K562 (cell line): ENCODE data around the gene FGGY. TPM values are rescaled to one million over a fixed set of nuclear protein-coding genes. Genes with fewer than 3 reads are reported as not detected.

Experiments
- ATAC-seq: fragments of 200-7000 bp; cut with Tn5 transposase; 3 replicates; pipeline ENCODE4 v1.9.1; 2020; ENCODE audit warnings: moderate library complexity
- BruUV-seq: library from RNA; stranded (reverse); fragments of 400-500 nt; replicated peaks from 2 replicates; lab custom pipeline; 2021; lab: Mats Ljungman, UMichigan
- CTCF ChIA-PET: fragments of 300-600 bp; formaldehyde crosslinking; extraction: SDS; loops from one replicate; lab custom pipeline; 2021; ENCODE audit warnings: low intra/inter-chr PET ratio; lab: Yijun Ruan, JAX
- POLR2A ChIA-PET: fragments of 300-600, 350-650 bp; sonication (Branson Sonifier 250); formaldehyde crosslinking; extraction: SDS; loops from one replicate; lab custom pipeline; 2021; ENCODE audit warnings: antibody characterized with exemption, inconsistent platforms; lab: Yijun Ruan, JAX
- DNase-seq, 4 experiments: peaks; one replicate each; pipeline versions ENCODE4 v3.0.0 to v3.0.0-alpha.2; 2011 to 2018; ENCODE audit warnings: low spot score in 3 of 4, mixed read lengths in 3 of 4; ENCODE audit errors: extremely low read depth in 1 of 4
- FAIRE-seq: peaks from 2 replicates; lab custom pipeline; 2011; peaks lifted over from hg19 to GRCh38; lab: Jason Lieb, UNC
- H2AFZ ChIP-seq: 2 replicates; pipeline ENCODE4 v1.6.0; 2011; ENCODE audit warnings: low read depth, low read length, control low read depth, inconsistent platforms
- H3K27ac ChIP-seq: fragments of 200-600 bp; 3 replicates; pipeline ENCODE4 v1.8.0; 2011; ENCODE audit warnings: low read depth, mild to moderate bottlenecking, control low read depth, inconsistent platforms, low read length, moderate library complexity, mixed read lengths; ENCODE audit errors: extremely low read depth
- H3K27me3 ChIP-seq, 2 experiments: fragments of 300-600 bp in 1 of 2; 2 replicates in 1 of 2; 3 replicates in 1 of 2; pipeline versions ENCODE4 v1.6.0 to v1.8.0; 2011; ENCODE audit warnings: inconsistent platforms in 2 of 2, low read length in 2 of 2, mild to moderate bottlenecking in 1 of 2, mixed read lengths in 1 of 2, moderate library complexity in 1 of 2; ENCODE audit not compliant: control insufficient read depth in 2 of 2, insufficient read depth in 2 of 2
- H3K36me3 ChIP-seq: fragments of 300-600 bp; 3 replicates; pipeline ENCODE4 v1.8.0; 2011; ENCODE audit warnings: mild to moderate bottlenecking, low read length, inconsistent platforms; ENCODE audit not compliant: control insufficient read depth, insufficient read depth
- H3K4me1 ChIP-seq, 2 experiments: fragments of 200-600 bp in 1 of 2; replicated peaks in 1 of 2; 2 replicates in 1 of 2; 3 replicates in 1 of 2; pipeline versions ENCODE4 v1.5.1 to v1.8.0; 2011; ENCODE audit warnings: inconsistent platforms in 2 of 2, low read length in 2 of 2, mild to moderate bottlenecking in 1 of 2, mixed read lengths in 1 of 2, moderate library complexity in 1 of 2; ENCODE audit not compliant: control insufficient read depth in 2 of 2, insufficient read depth in 2 of 2
- H3K4me2 ChIP-seq: 2 replicates; pipeline ENCODE4 v1.6.1; 2011; ENCODE audit warnings: low read length, control low read depth, inconsistent platforms, mixed read lengths; ENCODE audit not compliant: insufficient read depth
- H3K4me3 ChIP-seq: fragments of 200-600 bp; sonication (generic), shearing (Covaris generic); 2 replicates; pipeline ENCODE4 v1.5.1; 2016; ENCODE audit warnings: control low read depth, inconsistent platforms
- H3K79me2 ChIP-seq: fragments of 200-600 bp; 3 replicates; pipeline ENCODE4 v1.8.0; 2011; ENCODE audit warnings: low read length, inconsistent platforms; ENCODE audit not compliant: control insufficient read depth, insufficient read depth
- H3K9ac ChIP-seq, 2 experiments: 2 replicates each; pipeline versions ENCODE4 v1.6.0 to v1.6.1; 2011; ENCODE audit warnings: low read depth in 2 of 2, low read length in 2 of 2, control low read depth in 1 of 2, inconsistent platforms in 1 of 2, mild to moderate bottlenecking in 1 of 2, mixed read lengths in 1 of 2; ENCODE audit not compliant: insufficient read depth in 1 of 2
- H3K9me1 ChIP-seq: one replicate; pipeline ENCODE4 v1.6.0; 2011; ENCODE audit warnings: inconsistent platforms, mild to moderate bottlenecking, low read length, moderate library complexity; ENCODE audit not compliant: control insufficient read depth, insufficient read depth
- H3K9me3 ChIP-seq: replicated peaks from 2 replicates; pipeline ENCODE4 v1.5.1; 2011; ENCODE audit warnings: low read depth, low read length, inconsistent platforms; ENCODE audit not compliant: control insufficient read depth, insufficient read depth
- H4K20me1 ChIP-seq: replicated peaks from 2 replicates; pipeline ENCODE4 v1.6.1; 2011; ENCODE audit warnings: low read length, inconsistent platforms, mixed read lengths; ENCODE audit not compliant: control insufficient read depth, insufficient read depth
- ASH1L ChIP-seq: fragments of 450-650 bp; IDR thresholded peaks from 2 replicates; pipeline ENCODE4 v1.6.1; 2018; ENCODE audit warnings: borderline replicate concordance, mild to moderate bottlenecking, low read depth; ENCODE audit not compliant: partially characterized antibody
- ATF1 ChIP-seq, 2 experiments: fragments of 450-650 bp in 1 of 2; IDR thresholded peaks; 2 replicates each; pipeline ENCODE4 v1.6.1; 2016; ENCODE audit warnings: missing compliant biosample characterization in 1 of 2, missing genetic modification characterization in 1 of 2
- CSDE1 ChIP-seq, 2 experiments: fragments of 450-650 bp; IDR thresholded peaks; 2 replicates each; pipeline ENCODE4 v1.6.1; 2016; ENCODE audit warnings: mild to moderate bottlenecking in 1 of 2
- DIDO1 ChIP-seq: fragments of 450-650 bp; IDR thresholded peaks from 2 replicates; pipeline ENCODE4 v1.6.1; 2016; ENCODE audit warnings: low read depth, missing biosample characterization, missing genetic modification characterization
- GABPB1 ChIP-seq: sonication (generic); formaldehyde crosslinking; IDR thresholded peaks from 2 replicates; pipeline ENCODE4 v1.8.0; 2022; ENCODE audit warnings: mild to moderate bottlenecking, missing genetic modification reagents
- JUND ChIP-seq, 2 experiments: IDR thresholded peaks; 2 replicates in 1 of 2; 3 replicates in 1 of 2; pipeline ENCODE4 v1.6.1; 2011; ENCODE audit warnings: borderline replicate concordance in 2 of 2, low read depth in 2 of 2, low read length in 2 of 2, improper control_type of control experiment in 1 of 2, missing biosample characterization in 1 of 2, missing genetic modification characterization in 1 of 2, missing genetic modification reagents in 1 of 2
- KLF16 ChIP-seq: IDR thresholded peaks from 2 replicates; pipeline ENCODE4 v1.6.1; 2016; ENCODE audit warnings: antibody characterized with exemption
- NFIC ChIP-seq: fragments of 450-650 bp; IDR thresholded peaks from 2 replicates; pipeline ENCODE4 v1.6.1; 2017; ENCODE audit warnings: mild to moderate bottlenecking, inconsistent platforms
- NFIX ChIP-seq: fragments of 250-450 bp; sonication (Bioruptor Pico); IDR thresholded peaks from 2 replicates; pipeline ENCODE4 v1.4.0; 2020; ENCODE audit warnings: low read depth, mild to moderate bottlenecking, moderate library complexity
- NFXL1 ChIP-seq: fragments of 450-650 bp; formaldehyde crosslinking; IDR thresholded peaks from 2 replicates; pipeline ENCODE4 v1.4.0; 2021; ENCODE audit warnings: mild to moderate bottlenecking
- SMARCE1 ChIP-seq: fragments of 450-650 bp; IDR thresholded peaks from 2 replicates; pipeline ENCODE4 v1.7.1; 2016; ENCODE audit warnings: mild to moderate bottlenecking
- SUPT5H ChIP-seq: fragments of 450-650 bp; IDR thresholded peaks from 2 replicates; pipeline ENCODE4 v1.6.1; 2016
- TEAD2 ChIP-seq: fragments of 450-650 bp; IDR thresholded peaks from 2 replicates; pipeline ENCODE4 v1.6.1; 2016; ENCODE audit warnings: missing genetic modification characterization, control low read depth, missing compliant biosample characterization
- ZNF146 ChIP-seq: IDR thresholded peaks from one replicate; pipeline ENCODE4 v1.6.1; 2018; ENCODE audit warnings: missing compliant biosample characterization; ENCODE audit not compliant: unreplicated experiment
- ZNF24 ChIP-seq: fragments of 450-650 bp; IDR thresholded peaks from 2 replicates; pipeline ENCODE4 v1.6.1; 2016
- ZNF277 ChIP-seq: fragments of 250-450 bp; sonication (Bioruptor Pico); IDR thresholded peaks from 2 replicates; pipeline ENCODE4 v1.8.0; 2022; ENCODE audit warnings: inconsistent platforms, mild to moderate bottlenecking, moderate library complexity, borderline replicate concordance
- ZNF311 ChIP-seq: fragments of 250-450 bp; sonication (Bioruptor Pico); IDR thresholded peaks from 2 replicates; pipeline ENCODE4 v1.4.0; 2020; ENCODE audit warnings: mild to moderate bottlenecking, moderate library complexity
- ZNF316 ChIP-seq: fragments of 450-650 bp; IDR thresholded peaks from 2 replicates; pipeline ENCODE4 v1.6.1; 2016
- WGBS: fragments of 100-300 bp; shearing (Covaris generic); methylation state at CpG from one replicate; pipeline ENCODE4 v1.1.6; 2016; ENCODE audit warnings: low coverage, mixed read lengths; ENCODE audit not compliant: insufficient coverage; ENCODE audit errors: missing lambda C conversion rate; 5-methylcytosine and 5-hydroxymethylcytosine counted together
- in situ Hi-C: fragments of 300-500 bp; cut with MboI; formaldehyde crosslinking; loops from 4 replicates; pipeline ENCODE4 v1.15.0; 2018; ENCODE audit warnings: inconsistent platforms, mixed read lengths
- intact Hi-C: fragments of 100-400 bp; cut with micrococcal nuclease; formaldehyde crosslinking; loops from 2 replicates; pipeline ENCODE4 v1.14.2; 2022
- polyA plus RNA-seq, 8 experiments: library from polyadenylated mRNA; depleted of rRNA in 4 of 8; stranded (reverse) in 5 of 8; unstranded in 3 of 8; fragments of >200 nt; fragmentation: Nextera tagmentation in 2 of 8; fragmentation: Illumina TruSeq in 1 of 8; extraction: Ambion mirVana in 2 of 8; extraction: Trizol in 1 of 8; gene quantifications; 2 replicates each; pipeline versions ENCODE4 v1.2.1 to v1.2.3, GENCODE V29; 2011 to 2014; ENCODE audit warnings: inconsistent platforms in 1 of 8, missing spikeins in 1 of 8
- total RNA-seq, 7 experiments: library from RNA; depleted of rRNA in 6 of 7; stranded (reverse); fragments of >200 nt in 6 of 7; fragmentation: Illumina TruSeq in 2 of 7; extraction: Trizol in 2 of 7; gene quantifications; 2 replicates each; pipeline versions ENCODE4 v1.2.1 to v1.2.3, GENCODE V29; 2011 to 2021; ENCODE audit warnings: low replicate concordance in 1 of 7
- TF ChIP-seq, protein P1 (sequence below): sonication (generic); formaldehyde crosslinking; IDR thresholded peaks from 2 replicates; pipeline ENCODE4 v1.8.1; 2023; ENCODE audit warnings: mild to moderate bottlenecking, missing genetic modification reagents

Gene FGGY
- total and polyA plus RNA-seq, 9 of the 15 experiments (the other 6 are each of a cell fraction or from before 2014, with no cell fraction given), result 9.7 to 19.2 (median 12.6) TPM

DNA sequence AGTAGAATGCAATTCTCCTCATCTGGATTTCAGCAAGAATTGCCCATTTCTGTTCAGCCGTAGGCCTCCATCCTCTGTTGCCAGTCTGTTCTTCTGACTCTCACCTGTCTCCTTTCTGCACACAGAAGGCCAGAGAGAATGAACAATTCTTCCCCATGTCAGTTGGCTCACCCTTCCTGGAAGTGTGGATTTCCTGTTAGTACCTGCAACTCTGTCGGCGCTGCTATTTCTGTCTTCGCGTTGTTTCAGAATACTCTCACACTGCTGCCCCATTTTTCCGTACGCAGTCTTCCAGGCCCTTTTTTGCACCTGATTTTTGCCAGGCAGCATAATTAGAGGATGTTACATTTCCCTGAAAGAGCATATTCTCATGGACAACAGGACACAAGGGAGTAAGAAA, 200.7 kb downstream of the FGGY start (continued):
- no peak for TF ChIP-seq GABPB1 (CRISPR knock-in tag)

- DNase-seq, result no peak
- TF ChIP-seq JUND (IDR thresholded peaks at IDR 0.05; ENCODE audit: borderline replicate concordance, low read depth, low read length) (no peak), JUND (tag; IDR thresholded peaks at IDR 0.05; ENCODE audit: borderline replicate concordance, low read depth, low read length) (peak; percentile 24; the same call in 1 of the 3 replicates), NFIC (peak; percentile 87), ZNF277 (CRISPR knock-in tag) (no peak), TEAD2 (no peak), NFXL1 (no peak), ZNF146 (CRISPR knock-in tag) (no peak), NFIX (CRISPR knock-in tag) (peak; percentile 68), ATF1 (CRISPR knock-in tag; IDR thresholded peaks at IDR 0.05) (no peak), ATF1 (tag; IDR thresholded peaks at IDR 0.05) (peak; percentile 51), ASH1L (no peak), SMARCE1 (peak; percentile 25; the same call in 1 of the 2 replicates), SUPT5H (no peak), DIDO1 (no peak), ZNF311 (no peak), KLF16 (no peak), ZNF316 (peak; percentile 50), ZNF24 (no peak), CSDE1 (IDR thresholded peaks at IDR 0.05) (no peak)
- TF ChIP-seq, protein P1, sequence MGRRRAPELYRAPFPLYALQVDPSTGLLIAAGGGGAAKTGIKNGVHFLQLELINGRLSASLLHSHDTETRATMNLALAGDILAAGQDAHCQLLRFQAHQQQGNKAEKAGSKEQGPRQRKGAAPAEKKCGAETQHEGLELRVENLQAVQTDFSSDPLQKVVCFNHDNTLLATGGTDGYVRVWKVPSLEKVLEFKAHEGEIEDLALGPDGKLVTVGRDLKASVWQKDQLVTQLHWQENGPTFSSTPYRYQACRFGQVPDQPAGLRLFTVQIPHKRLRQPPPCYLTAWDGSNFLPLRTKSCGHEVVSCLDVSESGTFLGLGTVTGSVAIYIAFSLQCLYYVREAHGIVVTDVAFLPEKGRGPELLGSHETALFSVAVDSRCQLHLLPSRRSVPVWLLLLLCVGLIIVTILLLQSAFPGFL (CRISPR knock-in tag), result no peak
These were observed 201.7 kb downstream of the FGGY start for GRCh38 chr1:59498640-59499039.

More at GRCh38 chr1:59498640-59499039, 201.7 kb downstream of the FGGY start:
- intact Hi-C loops (no loop called here), in situ Hi-C loops (no loop called here)
- no peaks in the 10 kb centered on the region for H3K9me3 ChIP-seq
- H3K79me2 ChIP-seq, result no peaks in the 10 kb centered on the region
- ChIA-PET CTCF (no interaction called here), POLR2A (interaction anchor here (0.6 kb wide), 1 partner anchor 67 kb away, joined by 3 read pairs; no protein-coding TSS in a partner anchor)
- H3K4me2 ChIP-seq, result no peak overlapping the region
- FAIRE-seq, result no peak
- no peak for ATAC-seq
- H2AFZ ChIP-seq, result no peak overlapping the region
- H3K4me1 ChIP-seq, result peaks cover 0 to under 1% of the 10 kb centered on the region in 2 experiments; a peak in 2 of 5 replicates
- no peak overlapping the region for H3K4me3 ChIP-seq
- WGBS, result 20% methylated on average over 4 of the region's 4 CpGs
- H3K27me3 ChIP-seq, result no peaks in the 10 kb centered on the region
- no peak overlapping the region for H3K27ac ChIP-seq
- BruUV-seq, result no TSS peak
- no peaks in the 10 kb centered on the region for H3K9me1 ChIP-seq
- no peaks in the 10 kb centered on the region for H3K36me3 ChIP-seq
- no peak overlapping the region for H3K9ac ChIP-seq
- no peaks in the 10 kb centered on the region for H4K20me1 ChIP-seq
